C4-2B (cell line): ENCODE measurements around the gene PAGE4.

ENCODE experiments used
- H3K27ac ChIP-seq: fragments of 450-650 bp; 2 replicates; pipeline ENCODE4 v1.5.1; 2017
- CTCF ChIP-seq: fragments of 450-650 bp; conservative IDR thresholded peaks from 2 replicates; pipeline ENCODE4 v1.5.1; 2017; ENCODE audit warnings: mild to moderate bottlenecking
- ZFX ChIP-seq: fragments of 450-650 bp; IDR thresholded peaks from 2 replicates; pipeline ENCODE4 v1.6.1; 2017

PAGE4 gene

GRCh38 chrX:49848275-49848674 lies 19.2 kb downstream of the PAGE4 start:
- no peak overlapping the region for H3K27ac ChIP-seq
- TF ChIP-seq ZFX (no peak), CTCF (no peak)

DNA sequence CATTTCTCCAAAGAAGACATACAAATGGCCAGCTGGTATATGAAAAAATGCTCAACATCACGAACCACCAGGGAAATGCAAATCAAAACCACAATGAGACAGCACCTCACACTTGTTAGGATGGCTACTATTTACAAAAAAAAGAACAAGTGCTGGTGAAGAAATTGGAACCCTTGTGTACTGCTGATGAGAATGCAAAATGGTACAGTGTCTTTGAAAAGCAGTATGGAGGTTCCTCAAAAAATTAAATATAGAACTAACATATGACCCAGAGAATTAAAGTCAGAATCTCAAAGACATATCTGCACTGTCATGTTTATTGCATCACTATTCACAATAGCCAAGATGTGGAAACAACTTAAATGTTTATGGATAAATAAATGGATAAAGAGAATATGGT lies 20.9 kb downstream of the PAGE4 start:
- TF ChIP-seq ZFX (no peak), CTCF (no peak)
- H3K27ac ChIP-seq = no peak overlapping the region

- TF ChIP-seq ZFX (no peak), CTCF (no peak)
- H3K27ac ChIP-seq = no peak overlapping the region
Observed at GRCh38 chrX:49853661-49854060, 24.6 kb downstream of the PAGE4 start.

- H3K27ac ChIP-seq = no peak overlapping the region
- no peak for TF ChIP-seq ZFX
- no peak for TF ChIP-seq CTCF
Observed at GRCh38 chrX:49856819-49857218, 27.7 kb downstream of the PAGE4 start.

DNA sequence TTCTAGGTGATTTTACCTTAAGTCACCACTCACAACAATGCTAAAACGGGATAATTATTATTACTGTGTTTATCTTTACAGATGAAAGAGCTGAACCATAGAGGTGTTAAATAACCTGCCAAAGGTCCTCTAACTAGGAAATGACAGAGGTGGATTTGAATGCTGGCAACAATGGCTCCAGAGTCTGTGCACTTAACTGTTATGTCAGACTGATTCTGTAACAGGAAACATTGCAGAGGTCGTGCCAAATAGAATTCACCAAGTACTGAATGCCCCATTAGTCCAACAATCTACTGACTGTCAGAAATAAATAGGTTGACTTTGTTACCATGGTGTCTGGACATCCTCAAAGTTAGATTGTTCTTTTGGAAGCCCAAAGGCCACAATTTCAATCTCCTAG lies 29.2 kb downstream of the PAGE4 start:
- no peak overlapping the region for H3K27ac ChIP-seq
- TF ChIP-seq CTCF = no peak
- no peak for TF ChIP-seq ZFX

GRCh38 chrX:49859491-49859890 lies 30.4 kb downstream of the PAGE4 start:
- no peak for TF ChIP-seq ZFX

DNA sequence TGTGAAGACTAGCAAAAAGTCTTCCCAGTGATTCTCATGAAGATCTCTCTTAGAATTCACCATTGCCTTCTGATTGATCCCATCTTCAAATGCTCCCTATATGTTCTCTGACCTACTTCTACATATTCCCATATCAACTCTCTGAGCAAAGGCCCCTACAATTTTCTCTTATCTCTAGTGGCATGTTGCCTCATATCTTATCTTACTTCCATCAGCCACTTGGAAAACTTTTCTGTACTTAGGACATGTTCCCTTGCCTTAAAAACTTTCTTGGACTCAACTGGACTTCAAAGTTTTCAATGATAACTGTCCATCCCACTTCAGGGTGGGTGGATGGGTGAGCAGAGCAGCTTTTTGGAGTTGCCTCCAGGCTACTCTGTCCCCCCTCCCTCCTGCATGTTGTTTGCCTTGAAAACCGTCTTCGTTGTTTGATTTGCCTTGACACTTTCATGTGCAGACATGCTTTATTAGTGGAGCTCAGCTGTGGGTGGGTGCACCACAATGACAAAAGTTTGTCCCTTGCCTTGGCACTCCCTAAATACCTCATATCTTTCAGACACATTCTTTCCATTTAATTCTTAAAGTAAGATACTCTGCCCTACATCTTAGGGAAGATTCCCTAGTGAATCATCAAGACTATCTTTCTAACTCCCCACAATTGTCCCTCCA lies 31.9 kb downstream of the PAGE4 start:
- no peak overlapping the region for H3K27ac ChIP-seq
- TF ChIP-seq ZFX = no peak
- no peak for TF ChIP-seq CTCF

More at GRCh38 chrX:49859491-49859890, 30.4 kb downstream of the PAGE4 start:
- no peak overlapping the region for H3K27ac ChIP-seq

GRCh38 chrX:49862093-49862492 lies 33.0 kb downstream of the PAGE4 start:
- no peak overlapping the region for H3K27ac ChIP-seq
- TF ChIP-seq CTCF = no peak
- TF ChIP-seq ZFX = no peak
